Fibroblast of pulmonary artery (primary cell): Measurements from ENCODE around the gene CHST1.

Experiments used
- DNase-seq: peaks from one replicate; pipeline ENCODE4 v3.0.0-alpha.2; 2010; ENCODE audit warnings: low read depth
- H3K4me3 ChIP-seq: replicated peaks from 2 replicates; pipeline ENCODE4 v1.5.1; 2011; ENCODE audit warnings: low read depth, mild to moderate bottlenecking, control low read depth, low read length, moderate library complexity
- CTCF ChIP-seq: IDR thresholded peaks from 2 replicates; pipeline ENCODE4 v1.5.1; 2011; ENCODE audit warnings: mild to moderate bottlenecking, control low read depth, low read length, inconsistent platforms; ENCODE audit errors: missing control alignments

CHST1 gene

GRCh38 chr11:45684440-45684839 is 19.0 kb upstream of the CHST1 start:
- no peak for DNase-seq
- no peak overlapping the region for H3K4me3 ChIP-seq
- no peak for TF ChIP-seq CTCF

GRCh38 chr11:45683271-45684058 is 18.0 kb upstream of the CHST1 start:
- H3K4me3 ChIP-seq = no peak overlapping the region
- TF ChIP-seq CTCF = no peak
- DNase-seq = no peak

- H3K4me3 ChIP-seq = no peak overlapping the region
- TF ChIP-seq CTCF = no peak
- no peak for DNase-seq
Observed at GRCh38 chr11:45679806-45680205, 14.4 kb upstream of the CHST1 start.

GRCh38 chr11:45678976-45679375 is 13.6 kb upstream of the CHST1 start:
- no peak for TF ChIP-seq CTCF
- no peak overlapping the region for H3K4me3 ChIP-seq
- DNase-seq = no peak

GRCh38 chr11:45677770-45678512 is 12.5 kb upstream of the CHST1 start:
- H3K4me3 ChIP-seq = no peak overlapping the region
- DNase-seq = no peak
- no peak for TF ChIP-seq CTCF

GRCh38 chr11:45676522-45677095 is 11.2 kb upstream of the CHST1 start:
- H3K4me3 ChIP-seq = no peak overlapping the region
- no peak for DNase-seq
- TF ChIP-seq CTCF = no peak
